Measurements from ENCODE around the gene SHROOM3. TPM values are rescaled to one million over a fixed set of nuclear protein-coding genes. Genes with fewer than 3 reads are reported as not detected.

SHROOM3 gene
- polyA plus RNA-seq, 1 donor from 2014 or later = 2.7 TPM

GRCh38 chr4:76526585-76526990 is 91.6 kb downstream of the SHROOM3 start:
- H3K9me2 ChIP-seq (ENCODE audit: insufficient read depth, low read length) = no peaks in the 10 kb centered on the region
- TF ChIP-seq POLR2AphosphoS5 (IDR thresholded peaks at IDR 0.05) (no peak), EP300 (conservative IDR thresholded peaks at IDR 0.05; ENCODE audit: poor library complexity, severe bottlenecking) (peak; percentile 37)
- H3F3A ChIP-seq (ENCODE audit: insufficient read depth, low read length, poor library complexity, severe bottlenecking) = no peaks in the 10 kb centered on the region
- no peaks in the 10 kb centered on the region for H3K27me3 ChIP-seq (ENCODE audit: insufficient read depth, low read depth, low read length)
- H3K4me2 ChIP-seq (ENCODE audit: low read length) = no peak overlapping the region
- H4K20me1 ChIP-seq (ENCODE audit: insufficient read depth) = no peaks in the 10 kb centered on the region
- no peak overlapping the region for H3K27ac ChIP-seq (ENCODE audit: low read length)
- no peak overlapping the region for H3K9ac ChIP-seq (ENCODE audit: low read length)
- H3K4me3 ChIP-seq (ENCODE audit: low read length) = no peak overlapping the region
- H2AFZ ChIP-seq (ENCODE audit: low read depth, low read length) = no peak overlapping the region
- H3K79me2 ChIP-seq (replicated peaks; ENCODE audit: insufficient read depth, low read length) = peaks cover 13% of the 10 kb centered on the region
- H3K9me3 ChIP-seq (ENCODE audit: low read length) = no peaks in the 10 kb centered on the region
- H3K36me3 ChIP-seq (ENCODE audit: insufficient read depth, low read length) = no peaks in the 10 kb centered on the region

- Histone ChIP-seq H3K27me3 (ENCODE audit: insufficient read depth, low read depth, low read length) (no peaks in the 10 kb centered on the region), H3K9me3 (ENCODE audit: low read length) (no peaks in the 10 kb centered on the region), H3K9me2 (ENCODE audit: insufficient read depth, low read length) (no peaks in the 10 kb centered on the region), H3K27ac (ENCODE audit: low read length) (no peak overlapping the region), H3K36me3 (ENCODE audit: insufficient read depth, low read length) (no peaks in the 10 kb centered on the region), H3K4me2 (ENCODE audit: low read length) (no peak overlapping the region), H3K79me2 (replicated peaks; ENCODE audit: insufficient read depth, low read length) (peaks cover 14% of the 10 kb centered on the region), H3F3A (ENCODE audit: insufficient read depth, low read length, poor library complexity, severe bottlenecking) (no peaks in the 10 kb centered on the region), H3K4me3 (ENCODE audit: low read length) (no peak overlapping the region), H3K9ac (ENCODE audit: low read length) (no peak overlapping the region), H4K20me1 (ENCODE audit: insufficient read depth) (no peaks in the 10 kb centered on the region), H2AFZ (ENCODE audit: low read depth, low read length) (no peak overlapping the region)
- TF ChIP-seq MXI1 (conservative IDR thresholded peaks at IDR 0.05; ENCODE audit: poor library complexity, severe bottlenecking) (no peak), EP300 (conservative IDR thresholded peaks at IDR 0.05; ENCODE audit: poor library complexity, severe bottlenecking) (no peak), EZH2 (IDR thresholded peaks at IDR 0.05; ENCODE audit: borderline replicate concordance, insufficient read depth, low read length, poor library complexity, severe bottlenecking) (no peak), TAF1 (IDR thresholded peaks at IDR 0.05; ENCODE audit: low read depth) (no peak), REST (IDR thresholded peaks at IDR 0.05; ENCODE audit: borderline replicate concordance) (no peak), POLR2AphosphoS5 (IDR thresholded peaks at IDR 0.05) (no peak), CTCF (IDR thresholded peaks at IDR 0.05; ENCODE audit: poor library complexity, severe bottlenecking) (no peak), SMC3 (conservative IDR thresholded peaks at IDR 0.05; ENCODE audit: poor library complexity) (no peak), RAD21 (conservative IDR thresholded peaks at IDR 0.05) (no peak)
These were observed 92.6 kb downstream of the SHROOM3 start for GRCh38 chr4:76527666-76528065.

GRCh38 chr4:76531597-76531996 is 96.6 kb downstream of the SHROOM3 start:
- Histone ChIP-seq H3K4me2 (ENCODE audit: low read length) (no peak overlapping the region), H3K9ac (ENCODE audit: low read length) (no peak overlapping the region), H3K9me3 (ENCODE audit: low read length) (no peaks in the 10 kb centered on the region), H3K27me3 (ENCODE audit: insufficient read depth, low read depth, low read length) (no peaks in the 10 kb centered on the region), H3K9me2 (ENCODE audit: insufficient read depth, low read length) (no peaks in the 10 kb centered on the region), H3K4me3 (ENCODE audit: low read length) (no peak overlapping the region), H3K79me2 (replicated peaks; ENCODE audit: insufficient read depth, low read length) (peaks cover 14% of the 10 kb centered on the region), H3K36me3 (ENCODE audit: insufficient read depth, low read length) (no peaks in the 10 kb centered on the region), H3K27ac (ENCODE audit: low read length) (no peak overlapping the region), H2AFZ (ENCODE audit: low read depth, low read length) (no peak overlapping the region), H3F3A (ENCODE audit: insufficient read depth, low read length, poor library complexity, severe bottlenecking) (no peaks in the 10 kb centered on the region), H4K20me1 (ENCODE audit: insufficient read depth) (no peaks in the 10 kb centered on the region)
- TF ChIP-seq REST (IDR thresholded peaks at IDR 0.05; ENCODE audit: borderline replicate concordance) = no peak
- no peak for TF ChIP-seq MXI1 (conservative IDR thresholded peaks at IDR 0.05; ENCODE audit: poor library complexity, severe bottlenecking)
- no peak for TF ChIP-seq RAD21 (conservative IDR thresholded peaks at IDR 0.05)

All from neural cell (in vitro differentiated cells).